ENCODE measurements around the gene EDN2.

Gene EDN2

GRCh38 chr1:41518471-41518870, 34.0 kb upstream of the EDN2 start:
- no peak for DNase-seq (ENCODE audit: low read depth in 2 of 2, low spot score in 1 of 2)

- no peak for DNase-seq (ENCODE audit: low read depth in 2 of 2, low spot score in 1 of 2)
These were observed 32.6 kb upstream of the EDN2 start for GRCh38 chr1:41517062-41517438.

- peak; percentile 14 to 16 for DNase-seq (ENCODE audit: low read depth in 2 of 2, low spot score in 1 of 2)
These were observed 31.9 kb upstream of the EDN2 start for GRCh38 chr1:41516168-41517061.

DNA sequence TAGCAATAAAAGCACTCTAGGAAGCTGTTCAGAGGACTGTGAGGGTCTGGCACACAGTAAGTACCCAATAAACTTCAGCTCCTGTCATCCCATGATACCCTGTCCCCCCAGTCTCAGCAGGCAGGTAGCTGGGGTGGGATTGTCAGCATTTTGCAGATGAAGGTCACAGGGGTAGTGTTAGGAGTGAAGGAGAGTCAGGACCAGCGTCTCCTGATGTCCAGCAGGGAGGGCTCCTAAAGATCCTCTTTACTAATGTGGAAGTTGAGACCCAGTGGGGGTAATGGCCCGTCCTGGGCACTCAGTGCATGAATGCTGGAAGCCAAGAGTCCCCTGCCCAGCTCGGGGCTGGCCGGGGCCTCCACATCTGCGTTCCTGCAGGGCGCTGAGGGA, 31.3 kb upstream of the EDN2 start:
- DNase-seq (ENCODE audit: low read depth in 2 of 2, low spot score in 1 of 2) = no peak

DNA sequence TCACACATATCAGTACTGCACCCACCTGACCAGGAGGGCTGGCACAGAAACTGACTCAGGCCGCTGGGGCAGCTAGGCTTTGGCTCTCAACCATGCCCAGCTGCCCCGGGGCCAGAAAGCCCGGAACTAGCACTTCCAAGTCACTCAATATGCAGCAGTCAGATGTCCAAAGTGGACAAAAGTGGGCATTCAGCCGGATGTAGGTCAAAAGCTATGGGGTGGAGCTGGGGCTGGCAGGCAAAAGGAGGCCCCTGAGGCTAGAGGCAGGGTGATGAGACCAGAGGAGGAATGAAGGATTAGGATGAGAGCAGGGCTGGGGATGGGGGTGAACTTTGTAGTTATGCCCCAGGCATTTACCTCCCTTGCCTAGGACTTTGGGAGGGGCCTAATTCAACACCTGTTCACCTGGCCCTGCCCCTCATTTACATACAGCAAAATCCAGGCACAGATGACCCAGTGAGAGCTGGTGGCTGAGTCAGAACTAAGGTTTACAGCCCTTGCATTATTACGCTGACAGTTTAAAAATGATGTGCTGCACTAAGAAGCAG, 30.7 kb upstream of the EDN2 start:
- no peak for DNase-seq (ENCODE audit: low read depth in 2 of 2, low spot score in 1 of 2)

- no peak for DNase-seq (ENCODE audit: low read depth in 2 of 2, low spot score in 1 of 2)
These were observed 29.9 kb upstream of the EDN2 start for GRCh38 chr1:41514381-41514780.

DNA sequence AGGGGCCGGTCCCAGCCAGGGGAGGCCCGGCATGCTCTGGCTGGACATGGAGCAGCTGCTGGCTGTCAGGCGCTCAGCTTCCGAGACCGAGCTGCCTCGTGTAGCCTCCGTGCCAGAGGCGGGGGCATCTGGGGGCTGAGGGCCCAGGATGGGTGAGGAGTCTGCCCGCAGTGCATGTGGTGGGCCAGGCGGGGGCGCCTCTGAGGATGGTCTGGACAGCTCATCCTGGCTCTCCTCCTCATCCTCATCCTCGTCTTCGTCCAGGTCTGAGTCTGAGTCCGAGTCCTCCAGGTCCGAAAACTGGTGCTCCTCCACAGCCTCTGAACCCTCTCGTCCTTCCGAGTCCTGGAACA, 28.9 kb upstream of the EDN2 start:
- no peak for DNase-seq (ENCODE audit: low read depth in 2 of 2, low spot score in 1 of 2)

- no peak for DNase-seq (ENCODE audit: low read depth in 2 of 2, low spot score in 1 of 2)
These were observed 28.4 kb upstream of the EDN2 start for GRCh38 chr1:41512701-41513382.

GRCh38 chr1:41511239-41511540, 26.7 kb upstream of the EDN2 start:
- no peak for DNase-seq (ENCODE audit: low read depth in 2 of 2, low spot score in 1 of 2)

- DNase-seq (ENCODE audit: low read depth in 2 of 2, low spot score in 1 of 2) = no peak
These were observed 26.2 kb upstream of the EDN2 start for GRCh38 chr1:41510531-41511238.

DNA sequence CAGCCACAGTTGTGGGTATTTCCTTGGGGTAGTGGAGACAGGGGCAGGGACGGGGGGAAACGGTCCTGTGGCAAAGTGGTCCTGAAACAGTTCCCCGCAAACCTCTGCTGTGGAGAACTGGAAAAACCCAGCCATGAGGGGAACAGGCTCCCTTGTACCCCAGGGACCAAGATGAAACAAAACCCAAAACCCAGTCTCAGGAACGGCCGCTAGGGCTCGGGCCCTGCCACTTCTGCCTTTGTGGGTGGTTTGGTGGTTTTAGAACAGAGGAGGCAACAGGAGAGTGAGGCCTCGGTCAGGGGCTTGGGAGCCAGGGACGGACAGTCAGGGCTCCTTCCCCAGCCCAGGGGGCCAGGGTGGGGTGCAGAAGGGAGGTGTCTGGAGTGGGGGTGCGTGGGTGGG, 24.8 kb upstream of the EDN2 start:
- DNase-seq (ENCODE audit: low read depth in 2 of 2, low spot score in 1 of 2) = no peak

DNA sequence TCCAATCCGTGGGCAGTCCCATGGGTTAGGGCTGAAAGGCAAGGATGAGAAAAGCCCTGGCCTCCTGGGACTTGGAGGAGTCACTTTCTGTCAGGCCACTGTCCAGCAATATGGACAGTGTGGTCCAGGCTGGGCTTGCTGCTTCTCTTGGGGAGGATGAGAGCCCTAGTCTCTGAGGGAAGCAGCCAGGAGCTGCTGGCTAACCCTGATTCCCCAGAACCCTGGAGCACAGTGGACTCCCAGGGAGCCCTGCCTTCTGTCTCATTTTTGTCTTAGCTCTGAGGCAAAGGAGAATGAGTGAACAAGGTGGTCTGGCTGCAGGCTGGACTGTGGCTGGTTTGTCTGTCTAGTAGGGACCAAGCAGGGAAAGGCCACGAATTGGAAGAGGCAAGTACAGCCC, 23.8 kb upstream of the EDN2 start:
- DNase-seq (ENCODE audit: low read depth in 2 of 2, low spot score in 1 of 2) = no peak

- no peak for DNase-seq (ENCODE audit: low read depth in 2 of 2, low spot score in 1 of 2)
These were observed 23.4 kb upstream of the EDN2 start for GRCh38 chr1:41507836-41508235.

DNA sequence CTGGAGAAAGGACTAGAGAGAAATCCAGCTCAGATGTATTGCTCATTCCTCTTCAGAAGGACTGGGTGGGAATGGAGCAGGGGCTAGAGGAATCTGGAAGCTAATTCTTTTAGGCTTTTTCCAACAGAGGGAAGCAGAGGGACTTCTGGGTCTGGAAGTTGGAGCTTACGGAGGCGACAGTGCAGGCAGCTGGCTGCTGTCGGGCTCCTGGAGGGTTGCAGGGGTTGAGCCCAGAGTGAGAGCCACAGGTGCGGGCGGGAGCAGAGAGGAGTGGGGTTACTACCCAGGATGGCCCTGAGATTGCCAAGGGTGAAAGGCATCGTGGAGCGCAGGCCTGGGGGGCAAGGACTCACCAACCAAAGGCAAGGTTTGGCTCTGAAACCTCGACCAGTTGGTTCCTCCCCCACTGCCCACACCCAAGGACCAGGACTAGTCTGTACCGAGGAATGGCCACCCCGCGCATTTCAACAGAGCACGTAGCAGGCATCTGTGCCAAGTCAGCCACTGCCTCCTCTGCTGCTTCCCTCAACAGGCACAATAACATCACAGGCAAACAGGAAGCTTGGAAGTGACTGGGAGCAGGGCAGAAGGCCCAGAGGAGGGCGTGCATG, 22.7 kb upstream of the EDN2 start:
- no peak for DNase-seq (ENCODE audit: low read depth in 2 of 2, low spot score in 1 of 2)

- no peak for DNase-seq (ENCODE audit: low read depth in 2 of 2, low spot score in 1 of 2)
These were observed 19.9 kb upstream of the EDN2 start for GRCh38 chr1:41504114-41505035.

- DNase-seq (ENCODE audit: low read depth in 2 of 2, low spot score in 1 of 2) = no peak
These were observed 19.1 kb upstream of the EDN2 start for GRCh38 chr1:41503538-41504113.

DNA sequence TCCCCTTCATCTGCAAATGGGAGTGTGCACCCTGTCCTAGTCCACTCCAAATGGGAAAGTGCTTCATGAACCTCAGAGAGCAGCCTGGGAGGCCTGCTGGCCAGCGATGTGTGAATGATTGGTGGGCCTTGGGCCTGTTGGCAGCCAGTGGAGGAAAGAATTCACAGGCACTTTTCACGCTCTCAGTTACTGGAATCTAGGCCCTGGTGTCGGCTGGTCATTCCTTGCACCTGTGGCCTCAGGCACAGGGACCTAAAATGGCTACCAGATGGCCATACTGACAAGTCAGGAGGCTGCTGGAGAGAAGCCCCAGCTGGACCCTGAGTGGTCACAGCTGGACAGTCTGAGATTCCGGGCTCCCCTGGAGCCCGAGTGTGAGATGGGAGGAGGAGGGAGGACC, 18.4 kb upstream of the EDN2 start:
- DNase-seq (ENCODE audit: low read depth in 2 of 2, low spot score in 1 of 2) = no peak

DNA sequence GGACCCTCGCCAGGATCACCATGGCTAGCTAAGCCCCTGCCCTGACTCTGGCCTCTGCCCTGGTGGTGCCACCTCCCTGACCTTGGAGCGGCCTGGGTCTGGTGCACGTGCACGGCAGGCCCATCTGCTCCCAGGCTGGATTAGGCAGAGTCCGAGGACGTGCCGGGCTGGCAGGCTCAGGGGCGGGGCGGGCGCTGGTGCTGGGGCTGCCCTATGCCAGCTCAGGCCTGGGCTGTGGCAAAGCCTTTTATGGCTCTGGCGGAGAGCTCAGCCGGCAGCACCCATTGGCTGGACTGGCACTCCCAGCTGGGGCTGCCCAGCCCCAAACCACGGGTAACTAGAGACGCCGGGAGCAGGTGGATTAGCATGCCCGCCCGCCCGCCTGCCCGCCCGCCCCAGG, 17.1 kb upstream of the EDN2 start:
- DNase-seq (ENCODE audit: low read depth in 2 of 2, low spot score in 1 of 2) = no peak

- DNase-seq (ENCODE audit: low read depth in 2 of 2, low spot score in 1 of 2) = no peak
These were observed 16.5 kb upstream of the EDN2 start for GRCh38 chr1:41500781-41501518.

- no peak for DNase-seq (ENCODE audit: low read depth in 2 of 2, low spot score in 1 of 2)
These were observed 15.9 kb upstream of the EDN2 start for GRCh38 chr1:41500378-41500777.

Measured in stimulated activated CD8-positive, alpha-beta memory T cell treated with anti-CD3 and anti-CD28 coated beads, Interleukin-4, amount 100 ng/mL, for 4 hours (primary cell).